WTC11 (cell line): Measurements from ENCODE around the gene UNC119. TPM values are rescaled to one million over a fixed set of nuclear protein-coding genes. Genes with fewer than 3 reads are reported as not detected.

ENCODE experiments used
- ATAC-seq: fragments of 200-7000 bp; cut with Tn5 transposase; 2 replicates; pipeline ENCODE4 v1.10.0; 2021; ENCODE audit warnings: mild to moderate bottlenecking, moderate library complexity
- CTCF ChIA-PET: fragments of 300-600 bp; sonication (Branson Sonifier 250); formaldehyde crosslinking; loops from one replicate; lab custom pipeline; 2021; ENCODE audit warnings: antibody characterized with exemption; lab: Charles Lee
- POLR2A ChIA-PET: fragments of 350-600 bp; sonication (Branson Sonifier 250); formaldehyde crosslinking; loops from one replicate; lab custom pipeline; 2021; ENCODE audit warnings: antibody characterized with exemption; lab: Charles Lee
- DNase-seq: peaks from one replicate; pipeline ENCODE4 v3.0.0; 2021; ENCODE audit warnings: low spot score
- H3K27ac Mint-ChIP-seq: 2 replicates; pipeline ENCODE4 v1.8.0; 2021; ENCODE audit warnings: mixed read lengths
- H3K27me3 Mint-ChIP-seq: 2 replicates; pipeline ENCODE4 v1.8.0; 2021; ENCODE audit warnings: low read depth, mild to moderate bottlenecking, moderate library complexity, mixed read lengths
- H3K36me3 Mint-ChIP-seq: 2 replicates; pipeline ENCODE4 v1.8.0; 2021; ENCODE audit warnings: mixed read lengths
- H3K4me1 Mint-ChIP-seq: 2 replicates; pipeline ENCODE4 v1.8.0; 2022; ENCODE audit warnings: mixed read lengths
- H3K4me3 Mint-ChIP-seq: 2 replicates; pipeline ENCODE4 v1.8.0; 2021; ENCODE audit warnings: mild to moderate bottlenecking, moderate library complexity, mixed read lengths
- H3K9me3 Mint-ChIP-seq: 2 replicates; pipeline ENCODE4 v1.8.0; 2021; ENCODE audit warnings: mixed read lengths
- AR ChIP-seq: fragments of 250-450 bp; sonication (Bioruptor Pico); IDR thresholded peaks from 2 replicates; pipeline ENCODE4 v1.9.0; 2021; ENCODE audit warnings: mild to moderate bottlenecking
- CTCF ChIP-seq: fragments of 200-600 bp; IDR thresholded peaks from 2 replicates; pipeline ENCODE4 v1.8.0; 2022; ENCODE audit warnings: antibody characterized with exemption
- ERG ChIP-seq: fragments of 250-450 bp; sonication (Bioruptor Pico); IDR thresholded peaks from 2 replicates; pipeline ENCODE4 v1.8.0; 2021; ENCODE audit warnings: mild to moderate bottlenecking
- ETV6 ChIP-seq: sonication (generic); formaldehyde crosslinking; IDR thresholded peaks from 2 replicates; pipeline ENCODE4 v1.8.1; 2022; ENCODE audit warnings: mild to moderate bottlenecking, missing genetic modification reagents
- FOXP1 ChIP-seq: sonication (generic); formaldehyde crosslinking; IDR thresholded peaks from 2 replicates; pipeline ENCODE4 v1.8.0; 2022; ENCODE audit warnings: missing genetic modification reagents, mild to moderate bottlenecking, moderate library complexity, borderline replicate concordance
- GRHL2 ChIP-seq: fragments of 250-450 bp; sonication (Bioruptor Pico); IDR thresholded peaks from 2 replicates; pipeline ENCODE4 v1.8.0; 2022; ENCODE audit warnings: mild to moderate bottlenecking, moderate library complexity; ENCODE audit not compliant: insufficient replicate concordance, severe bottlenecking
- HMGXB4 ChIP-seq: sonication (generic); formaldehyde crosslinking; IDR thresholded peaks from 2 replicates; pipeline ENCODE4 v1.8.1; 2023; ENCODE audit warnings: mild to moderate bottlenecking, moderate library complexity, missing genetic modification reagents
- MXD4 ChIP-seq: fragments of 250-450 bp; sonication (Bioruptor Pico); IDR thresholded peaks from 2 replicates; pipeline ENCODE4 v1.8.0; 2021; ENCODE audit warnings: mild to moderate bottlenecking, moderate library complexity, borderline replicate concordance
- MYBL2 ChIP-seq: sonication (generic); formaldehyde crosslinking; IDR thresholded peaks from 2 replicates; pipeline ENCODE4 v1.8.1; 2023; ENCODE audit warnings: mild to moderate bottlenecking, moderate library complexity, missing genetic modification reagents
- NFYB ChIP-seq: sonication (generic); formaldehyde crosslinking; conservative IDR thresholded peaks from 2 replicates; pipeline ENCODE4 v1.8.0; 2022; ENCODE audit warnings: low read depth, missing genetic modification reagents
- NR1H2 ChIP-seq: sonication (generic); formaldehyde crosslinking; IDR thresholded peaks from 2 replicates; pipeline ENCODE4 v1.9.0; 2021; ENCODE audit warnings: mild to moderate bottlenecking, moderate library complexity, missing genetic modification reagents
- NR2C2 ChIP-seq: sonication (generic); formaldehyde crosslinking; IDR thresholded peaks from 2 replicates; pipeline ENCODE4 v1.8.0; 2022; ENCODE audit warnings: mild to moderate bottlenecking, missing genetic modification reagents
- RELA ChIP-seq: sonication (generic); formaldehyde crosslinking; IDR thresholded peaks from 2 replicates; pipeline ENCODE4 v1.8.1; 2022; ENCODE audit warnings: missing genetic modification reagents, mild to moderate bottlenecking, borderline replicate concordance
- RORB ChIP-seq: fragments of 250-450 bp; sonication (Bioruptor Pico); IDR thresholded peaks from 2 replicates; pipeline ENCODE4 v1.9.0; 2021; ENCODE audit warnings: mild to moderate bottlenecking
- ZBTB21 ChIP-seq: sonication (generic); formaldehyde crosslinking; IDR thresholded peaks from 2 replicates; pipeline ENCODE4 v1.8.1; 2023; ENCODE audit warnings: mild to moderate bottlenecking, missing genetic modification reagents, borderline replicate concordance
- ZBTB43 ChIP-seq: sonication (generic); formaldehyde crosslinking; IDR thresholded peaks from 2 replicates; pipeline ENCODE4 v1.8.1; 2023; ENCODE audit warnings: mild to moderate bottlenecking, missing genetic modification reagents
- total RNA-seq: library from RNA; stranded (reverse); gene quantifications from 3 replicates; pipeline ENCODE4 v1.2.3, GENCODE V29; 2021

The UNC119 gene
- total RNA-seq, 1 experiment from 2014 or later = 59.6 TPM

GRCh38 chr17:28563475-28563874 is 11.1 kb upstream of the UNC119 start:
- ChIA-PET POLR2A (no interaction called here), CTCF (interaction anchor here (1.0 kb wide), 1 partner anchor 84 kb away, joined by 3 read pairs; no protein-coding TSS in a partner anchor)
- H3K27me3 Mint-ChIP-seq = no peaks in the 10 kb centered on the region
- peaks cover 33% of the 10 kb centered on the region for H3K36me3 Mint-ChIP-seq
- ATAC-seq = no peak
- DNase-seq = no peak
- TF ChIP-seq CTCF (no peak), RORB (CRISPR knock-in tag) (no peak), AR (CRISPR knock-in tag) (no peak), ZBTB43 (no peak), ZBTB21 (CRISPR knock-in tag) (no peak), ETV6 (CRISPR knock-in tag) (no peak), MYBL2 (no peak), MXD4 (no peak), NFYB (CRISPR knock-in tag) (no peak), NR2C2 (CRISPR knock-in tag) (no peak), NR1H2 (CRISPR knock-in tag) (no peak), GRHL2 (CRISPR knock-in tag) (no peak)
- no peak overlapping the region for H3K4me3 Mint-ChIP-seq
- H3K9me3 Mint-ChIP-seq = no peaks in the 10 kb centered on the region
- H3K4me1 Mint-ChIP-seq = no peaks in the 10 kb centered on the region
- H3K27ac Mint-ChIP-seq = no peak overlapping the region

GRCh38 chr17:28555022-28555421 is 2.6 kb upstream of the UNC119 start:
- Mint-ChIP-seq H3K36me3 (peaks cover 48% of the 10 kb centered on the region), H3K4me1 (peaks cover 14% of the 10 kb centered on the region), H3K27me3 (no peaks in the 10 kb centered on the region), H3K9me3 (no peaks in the 10 kb centered on the region), H3K27ac (no peak overlapping the region; the same call in 1 of the 2 replicates), H3K4me3 (no peak overlapping the region)
- CTCF ChIA-PET = no interaction called here
- ATAC-seq (no peak), DNase-seq (no peak)
- TF ChIP-seq ERG (CRISPR knock-in tag) (no peak), HMGXB4 (CRISPR knock-in tag) (no peak), RELA (CRISPR knock-in tag) (no peak), FOXP1 (CRISPR knock-in tag) (no peak)
- POLR2A ChIA-PET = no interaction called here
